Measurements from ENCODE around the gene TXK.

The TXK gene

GRCh38 chr4:48078862-48079655, 55.0 kb downstream of the TXK start:
- ATAC-seq (ENCODE audit: low read depth): no peak
- Histone ChIP-seq H3K9me3 (ENCODE audit: severe bottlenecking) (no peaks in the 10 kb centered on the region), H3K27ac (ENCODE audit: poor library complexity, severe bottlenecking) (peak overlapping the region; percentile 70), H3K4me1 (ENCODE audit: insufficient read depth, poor library complexity, severe bottlenecking) (peaks cover 24% of the 10 kb centered on the region), H3K4me3 (ENCODE audit: severe bottlenecking) (no peak overlapping the region), H3K36me3 (ENCODE audit: low read depth) (no peaks in the 10 kb centered on the region), H3K27me3 (ENCODE audit: insufficient read depth, poor library complexity, severe bottlenecking) (no peaks in the 10 kb centered on the region)
- TF ChIP-seq CTCF (IDR thresholded peaks at IDR 0.05; ENCODE audit: poor library complexity, severe bottlenecking): no peak
- no peak for DNase-seq (ENCODE audit: low spot score)

- ATAC-seq (ENCODE audit: low read depth) (no peak), DNase-seq (ENCODE audit: low spot score) (no peak)
- TF ChIP-seq CTCF (IDR thresholded peaks at IDR 0.05; ENCODE audit: poor library complexity, severe bottlenecking): no peak
- Histone ChIP-seq H3K9me3 (ENCODE audit: severe bottlenecking) (no peaks in the 10 kb centered on the region), H3K4me1 (ENCODE audit: insufficient read depth, poor library complexity, severe bottlenecking) (peaks cover 24% of the 10 kb centered on the region), H3K27ac (ENCODE audit: poor library complexity, severe bottlenecking) (no peak overlapping the region), H3K4me3 (ENCODE audit: severe bottlenecking) (no peak overlapping the region), H3K27me3 (ENCODE audit: insufficient read depth, poor library complexity, severe bottlenecking) (no peaks in the 10 kb centered on the region), H3K36me3 (ENCODE audit: low read depth) (no peaks in the 10 kb centered on the region)
Measured at GRCh38 chr4:48078425-48078824, 55.6 kb downstream of the TXK start.

- ATAC-seq (ENCODE audit: low read depth) (peak; percentile 36; the same call in 1 of the 3 replicates), DNase-seq (ENCODE audit: low spot score) (no peak)
- H3K36me3 ChIP-seq (ENCODE audit: low read depth): no peaks in the 10 kb centered on the region
- no peak overlapping the region for H3K4me3 ChIP-seq (ENCODE audit: severe bottlenecking)
- peaks cover 5% of the 10 kb centered on the region for H3K4me1 ChIP-seq (ENCODE audit: insufficient read depth, poor library complexity, severe bottlenecking)
- no peaks in the 10 kb centered on the region for H3K27me3 ChIP-seq (ENCODE audit: insufficient read depth, poor library complexity, severe bottlenecking)
- no peak for TF ChIP-seq CTCF (IDR thresholded peaks at IDR 0.05; ENCODE audit: poor library complexity, severe bottlenecking)
- no peak overlapping the region for H3K27ac ChIP-seq (ENCODE audit: poor library complexity, severe bottlenecking)
- H3K9me3 ChIP-seq (ENCODE audit: severe bottlenecking): no peaks in the 10 kb centered on the region
Measured at GRCh38 chr4:48074657-48075056, 59.4 kb downstream of the TXK start.

- ATAC-seq (ENCODE audit: low read depth): no peak
- Histone ChIP-seq H3K36me3 (ENCODE audit: low read depth) (no peaks in the 10 kb centered on the region), H3K27ac (ENCODE audit: poor library complexity, severe bottlenecking) (no peak overlapping the region), H3K9me3 (ENCODE audit: severe bottlenecking) (no peaks in the 10 kb centered on the region), H3K4me3 (ENCODE audit: severe bottlenecking) (no peak overlapping the region), H3K27me3 (ENCODE audit: insufficient read depth, poor library complexity, severe bottlenecking) (no peaks in the 10 kb centered on the region), H3K4me1 (ENCODE audit: insufficient read depth, poor library complexity, severe bottlenecking) (no peaks in the 10 kb centered on the region)
- DNase-seq (ENCODE audit: low spot score): no peak
- TF ChIP-seq CTCF (IDR thresholded peaks at IDR 0.05; ENCODE audit: poor library complexity, severe bottlenecking): no peak
Measured at GRCh38 chr4:48073567-48074103, 60.4 kb downstream of the TXK start.

GRCh38 chr4:48071191-48071590, 62.9 kb downstream of the TXK start:
- no peaks in the 10 kb centered on the region for H3K27me3 ChIP-seq (ENCODE audit: insufficient read depth, poor library complexity, severe bottlenecking)
- H3K4me3 ChIP-seq (ENCODE audit: severe bottlenecking): no peak overlapping the region
- TF ChIP-seq CTCF (IDR thresholded peaks at IDR 0.05; ENCODE audit: poor library complexity, severe bottlenecking): no peak
- no peak overlapping the region for H3K27ac ChIP-seq (ENCODE audit: poor library complexity, severe bottlenecking)
- H3K4me1 ChIP-seq (ENCODE audit: insufficient read depth, poor library complexity, severe bottlenecking): no peaks in the 10 kb centered on the region
- DNase-seq (ENCODE audit: low spot score) (no peak), ATAC-seq (ENCODE audit: low read depth) (peak; percentile 23; the same call in 2 of the 3 replicates)
- H3K9me3 ChIP-seq (ENCODE audit: severe bottlenecking): no peaks in the 10 kb centered on the region
- no peaks in the 10 kb centered on the region for H3K36me3 ChIP-seq (ENCODE audit: low read depth)

All from RWPE2 (cell line).